H7 (cell line): ENCODE results near the gene BNC2. TPM values are rescaled to one million over a fixed set of nuclear protein-coding genes. Genes with fewer than 3 reads are reported as not detected.

Source experiments
- DNase-seq: peaks from one replicate; pipeline ENCODE4 v3.0.0; 2012
- H3K27me3 ChIP-seq: 2 replicates; pipeline ENCODE4 v1.6.0; 2011; ENCODE audit warnings: mild to moderate bottlenecking, low read length; ENCODE audit not compliant: control insufficient read depth, insufficient read depth
- H3K36me3 ChIP-seq: replicated peaks from 2 replicates; pipeline ENCODE4 v1.5.1; 2011; ENCODE audit warnings: low read length; ENCODE audit not compliant: control insufficient read depth, insufficient read depth
- H3K4me3 ChIP-seq: 2 replicates; pipeline ENCODE4 v1.5.1; 2011; ENCODE audit warnings: low read depth, mild to moderate bottlenecking, control low read depth, low read length, moderate library complexity; ENCODE audit not compliant: insufficient read depth
- total RNA-seq: library from RNA; depleted of rRNA; stranded (reverse); fragments of >200 nt; shearing (Covaris generic); gene quantifications from 2 replicates; pipeline ENCODE4 v1.2.3, GENCODE V29; 2014

BNC2 gene
- total RNA-seq, 1 experiment from 2014 or later = 7.9 TPM

DNA sequence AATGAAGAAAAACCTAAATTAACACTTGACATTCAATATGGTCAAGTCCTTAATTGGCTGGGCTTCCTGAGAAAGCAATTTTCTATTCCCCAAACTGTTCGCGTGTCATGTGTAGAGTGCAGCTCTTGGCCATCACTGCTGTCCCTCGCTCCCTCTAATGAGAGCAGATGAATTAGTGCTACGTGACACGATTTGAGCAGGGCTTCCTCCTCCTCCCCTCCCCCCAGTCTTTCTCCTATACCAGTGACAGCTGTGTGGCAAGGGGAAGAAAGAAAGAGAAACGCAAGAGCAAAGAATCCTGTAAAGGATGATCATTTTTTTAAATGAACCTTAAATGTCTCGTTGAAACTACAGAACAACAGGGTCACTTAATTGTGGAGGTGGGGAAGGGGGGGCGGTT lies 159.6 kb downstream of the BNC2 start:
- Histone ChIP-seq H3K27me3 (no peaks in the 10 kb centered on the region), H3K36me3 (no peaks in the 10 kb centered on the region), H3K4me3 (no peak overlapping the region)
- DNase-seq = no peak

DNA sequence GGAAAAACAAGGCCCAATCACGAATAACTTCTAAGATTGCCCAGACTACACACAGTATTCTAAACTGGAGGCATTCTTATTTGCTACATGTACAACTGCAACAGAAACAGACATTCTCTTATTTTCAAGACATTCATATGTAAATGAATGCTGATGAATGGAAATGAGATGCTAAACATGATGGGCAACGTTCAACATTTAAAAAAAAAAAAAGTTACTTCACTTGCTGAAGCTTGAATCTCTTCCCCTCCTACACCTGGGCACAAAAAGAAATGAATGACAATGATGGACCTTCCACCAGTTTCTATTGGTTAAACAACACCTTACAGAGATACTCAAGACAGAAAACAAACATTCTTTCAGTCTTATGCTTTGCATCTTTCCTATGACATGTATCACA lies 160.5 kb downstream of the BNC2 start:
- Histone ChIP-seq H3K27me3 (no peaks in the 10 kb centered on the region), H3K4me3 (no peak overlapping the region), H3K36me3 (no peaks in the 10 kb centered on the region)
- peak; percentile 26 for DNase-seq

DNA sequence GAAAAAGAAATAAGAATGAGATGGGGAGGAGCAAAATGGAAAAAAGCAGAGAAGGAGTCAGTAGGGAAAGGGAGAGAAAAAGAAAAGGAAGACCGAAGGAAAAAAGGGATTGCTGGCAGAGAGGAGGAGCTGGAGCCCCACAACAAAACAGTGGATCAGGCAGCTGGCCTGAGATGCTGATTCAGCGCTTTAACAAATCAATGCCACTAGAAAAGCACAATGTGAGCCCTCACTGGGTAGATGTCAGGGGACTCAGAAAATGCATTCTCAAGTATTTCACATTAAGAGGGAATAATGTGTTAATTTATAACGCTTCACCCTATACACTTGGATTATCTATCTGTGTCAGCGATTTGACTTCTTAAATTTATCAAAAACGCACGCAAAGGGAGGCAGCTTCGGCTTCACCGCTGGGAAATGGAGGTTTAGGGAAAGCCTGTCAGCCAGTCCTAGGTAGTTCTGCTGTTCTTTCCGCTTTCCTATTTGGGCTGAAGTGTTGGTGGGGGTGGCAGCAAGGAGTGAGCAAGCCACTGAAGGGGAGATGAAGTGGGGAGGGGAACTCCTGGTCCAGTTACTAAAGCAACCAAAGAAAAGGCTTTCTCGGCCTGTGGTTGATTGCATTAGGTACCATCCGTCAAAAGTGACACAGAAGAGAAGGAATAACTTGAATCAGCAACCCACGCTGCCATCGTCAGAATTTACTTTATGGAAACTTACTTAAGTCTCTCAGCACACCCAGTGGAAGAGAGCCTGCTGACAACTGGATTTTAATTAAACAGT lies 161.6 kb downstream of the BNC2 start:
- Histone ChIP-seq H3K27me3 (no peaks in the 10 kb centered on the region), H3K4me3 (no peak overlapping the region), H3K36me3 (no peaks in the 10 kb centered on the region)
- peak; percentile 66 for DNase-seq

DNA sequence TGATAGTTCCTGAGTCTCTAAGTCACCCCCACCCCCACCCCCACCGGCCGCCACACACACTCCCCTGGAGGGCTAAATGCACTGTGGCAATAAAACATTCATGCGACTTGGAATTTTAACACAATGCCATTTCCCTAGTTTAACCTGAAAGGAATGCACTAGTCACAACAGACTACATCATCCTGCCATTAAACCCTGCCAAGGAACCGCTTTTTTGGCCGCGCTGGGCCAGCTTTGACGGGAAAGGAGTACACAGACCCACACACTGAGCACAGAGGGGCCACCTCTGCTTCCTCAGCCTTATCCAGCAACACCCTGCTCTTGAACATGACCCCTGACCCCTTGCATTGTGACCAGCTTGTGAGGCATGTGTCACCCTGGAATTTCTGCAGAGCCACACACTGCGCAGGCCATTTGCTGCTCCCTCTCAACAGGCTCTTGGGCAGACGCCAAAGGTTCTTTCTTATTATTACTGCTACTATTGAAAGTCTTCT lies 165.3 kb downstream of the BNC2 start:
- Histone ChIP-seq H3K27me3 (no peaks in the 10 kb centered on the region), H3K36me3 (no peaks in the 10 kb centered on the region), H3K4me3 (no peak overlapping the region)
- peak; percentile 65 for DNase-seq

DNA sequence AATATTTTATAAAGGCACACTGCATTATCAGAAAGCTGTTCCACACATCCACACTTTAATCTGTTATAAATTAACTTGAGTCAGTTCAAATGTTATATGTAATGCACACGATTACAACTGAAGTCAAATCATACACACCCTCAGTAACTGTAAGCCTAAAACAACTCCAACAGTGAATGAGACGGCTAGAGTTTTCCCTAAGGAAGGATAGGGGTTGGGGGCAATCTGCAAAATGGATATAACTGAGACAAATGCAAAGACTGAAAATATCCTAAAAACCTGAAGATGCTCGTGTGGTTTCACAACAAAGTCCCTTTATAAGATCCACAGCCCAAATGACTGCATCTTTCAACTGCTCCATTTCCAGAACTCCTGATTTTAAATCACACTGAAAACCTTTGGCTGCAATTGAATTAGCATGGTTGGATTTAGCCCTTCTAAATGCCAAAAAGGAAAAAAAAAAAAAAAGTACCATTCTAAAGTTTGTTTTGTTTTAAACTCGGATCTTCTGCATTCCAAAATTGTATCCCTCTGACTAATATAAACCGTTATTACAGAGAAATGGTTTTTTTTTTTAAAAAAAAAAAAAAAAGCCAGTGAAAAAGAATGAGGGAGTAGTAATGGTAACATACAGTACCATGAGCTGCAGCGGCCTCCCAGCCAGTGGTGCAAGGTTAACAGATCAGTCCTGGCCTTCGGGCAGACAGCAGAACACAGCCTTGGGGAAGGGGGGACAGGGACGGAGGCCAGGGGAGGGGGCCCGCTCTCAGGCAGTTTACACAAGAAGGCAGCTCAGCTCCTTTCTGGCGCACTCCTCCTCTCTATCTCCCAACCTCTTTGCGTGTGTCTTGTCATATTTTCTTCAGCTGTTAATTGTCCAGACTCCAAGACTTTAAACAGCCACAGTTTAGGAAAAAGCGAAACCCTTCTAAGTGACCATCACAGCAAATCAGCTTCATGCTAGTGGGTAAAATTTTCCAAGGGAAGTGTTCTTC lies 166.1 kb downstream of the BNC2 start:
- Histone ChIP-seq H3K27me3 (no peaks in the 10 kb centered on the region), H3K4me3 (no peak overlapping the region), H3K36me3 (no peaks in the 10 kb centered on the region)
- DNase-seq = peak; percentile 59

DNA sequence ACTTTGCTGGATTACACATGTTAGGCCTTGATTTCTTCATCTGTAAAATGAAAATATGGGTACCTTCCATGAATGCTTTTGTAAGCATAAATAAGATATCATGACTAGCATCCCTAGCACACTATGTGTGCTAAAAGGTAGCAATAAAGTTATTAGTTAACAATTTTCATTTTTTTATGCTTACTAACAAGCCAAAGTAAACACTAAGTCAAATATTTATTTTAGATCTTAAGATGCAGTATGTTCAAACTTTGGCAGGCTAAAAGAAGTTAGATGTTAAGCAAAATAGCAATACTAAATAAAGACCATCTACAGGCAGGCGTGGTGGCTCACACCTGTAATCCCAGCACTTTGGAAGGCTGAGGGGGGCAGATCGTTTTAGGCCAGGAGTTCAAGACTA lies 169.1 kb downstream of the BNC2 start:
- Histone ChIP-seq H3K36me3 (no peaks in the 10 kb centered on the region), H3K27me3 (no peaks in the 10 kb centered on the region), H3K4me3 (no peak overlapping the region)
- no peak for DNase-seq

DNA sequence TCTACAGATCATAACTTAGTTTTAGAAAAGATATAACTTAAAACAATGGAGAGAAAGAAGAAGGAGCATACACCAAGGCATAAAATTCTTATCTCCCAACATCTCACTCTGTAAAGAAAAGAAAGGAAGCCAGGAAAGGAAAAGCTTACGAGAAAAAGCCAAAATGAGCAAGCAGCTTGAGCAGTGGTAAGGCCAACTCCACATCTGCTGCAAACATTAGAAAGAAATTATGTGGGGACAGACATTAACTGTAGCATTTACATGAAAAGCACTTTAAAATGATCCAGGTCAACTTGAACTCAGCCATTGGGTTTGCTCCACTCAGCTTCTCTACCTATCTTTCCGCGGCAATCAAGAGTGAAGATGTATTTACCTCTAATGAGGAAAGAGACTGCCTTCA lies 176.9 kb downstream of the BNC2 start:
- H3K4me3 ChIP-seq = no peak overlapping the region
- H3K36me3 ChIP-seq = no peaks in the 10 kb centered on the region
- DNase-seq = no peak
- no peaks in the 10 kb centered on the region for H3K27me3 ChIP-seq

DNA sequence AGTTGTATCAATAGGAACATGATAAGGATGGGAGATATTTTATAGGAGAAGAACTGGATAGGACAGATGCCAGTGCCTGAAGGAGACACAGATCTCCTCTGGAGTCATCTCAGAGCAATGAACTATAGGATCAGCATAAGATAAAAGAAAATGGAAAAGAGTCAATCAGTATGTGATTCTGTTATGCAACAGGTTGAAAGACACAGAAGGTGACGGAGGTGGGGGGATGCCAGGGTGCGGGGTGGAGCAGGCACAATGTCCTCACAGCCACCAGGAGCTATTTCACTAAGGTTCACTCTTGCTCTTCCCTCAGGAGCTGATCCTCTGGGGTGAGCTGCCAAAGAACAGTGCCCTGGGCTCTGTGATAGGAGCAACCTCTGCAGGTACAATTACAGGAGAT lies 179.8 kb downstream of the BNC2 start:
- Histone ChIP-seq H3K36me3 (no peaks in the 10 kb centered on the region), H3K27me3 (no peaks in the 10 kb centered on the region), H3K4me3 (no peak overlapping the region)
- DNase-seq = no peak

DNA sequence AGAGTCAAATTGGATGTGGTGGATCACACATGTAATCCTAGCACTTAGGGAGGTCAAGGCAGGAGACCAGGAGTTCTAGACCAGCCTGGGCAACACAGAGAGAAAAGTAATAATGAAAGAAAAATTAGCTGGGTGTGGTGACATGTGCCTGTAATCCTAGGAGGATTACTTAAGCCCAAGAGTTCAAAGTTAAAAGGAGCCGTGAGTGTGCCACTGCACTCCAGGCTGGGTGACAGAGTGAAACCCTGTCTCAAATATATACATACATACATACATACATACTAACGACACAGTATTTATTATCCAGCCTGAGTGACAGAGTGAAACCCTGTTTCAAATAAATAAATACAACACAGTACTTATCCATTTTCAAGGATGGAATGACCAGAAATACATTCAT lies 180.3 kb downstream of the BNC2 start:
- Histone ChIP-seq H3K4me3 (no peak overlapping the region), H3K36me3 (no peaks in the 10 kb centered on the region), H3K27me3 (no peaks in the 10 kb centered on the region)
- DNase-seq = no peak

DNA sequence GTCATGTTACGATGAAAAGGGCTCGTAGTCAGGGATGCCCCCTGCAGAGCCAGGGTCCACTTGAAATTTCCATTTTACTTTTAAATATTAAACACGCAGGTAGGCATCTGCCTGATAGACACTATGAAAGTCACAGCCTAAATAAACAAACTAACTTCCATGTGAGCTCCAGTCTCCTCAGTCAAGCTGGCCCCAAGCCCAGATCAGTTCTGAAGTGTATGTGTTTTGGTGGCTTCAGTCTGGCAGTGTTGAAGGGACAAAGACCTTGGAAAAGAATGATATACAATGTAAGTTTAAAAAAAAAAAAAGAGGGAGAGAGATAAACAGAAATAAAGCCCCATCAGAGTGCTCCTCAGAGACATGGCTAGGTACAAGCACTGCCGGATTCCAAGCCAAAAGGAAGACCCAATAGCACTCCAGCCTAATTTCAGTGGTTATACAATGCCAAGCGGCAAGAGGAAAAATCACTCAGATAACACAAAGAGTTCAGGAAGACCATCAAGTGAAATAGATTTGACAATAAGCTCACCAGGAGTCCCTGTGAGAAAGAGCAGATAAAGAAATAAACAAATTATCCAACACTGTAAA lies 181.0 kb downstream of the BNC2 start:
- DNase-seq = no peak
- Histone ChIP-seq H3K27me3 (no peaks in the 10 kb centered on the region), H3K36me3 (no peaks in the 10 kb centered on the region), H3K4me3 (no peak overlapping the region)

DNA sequence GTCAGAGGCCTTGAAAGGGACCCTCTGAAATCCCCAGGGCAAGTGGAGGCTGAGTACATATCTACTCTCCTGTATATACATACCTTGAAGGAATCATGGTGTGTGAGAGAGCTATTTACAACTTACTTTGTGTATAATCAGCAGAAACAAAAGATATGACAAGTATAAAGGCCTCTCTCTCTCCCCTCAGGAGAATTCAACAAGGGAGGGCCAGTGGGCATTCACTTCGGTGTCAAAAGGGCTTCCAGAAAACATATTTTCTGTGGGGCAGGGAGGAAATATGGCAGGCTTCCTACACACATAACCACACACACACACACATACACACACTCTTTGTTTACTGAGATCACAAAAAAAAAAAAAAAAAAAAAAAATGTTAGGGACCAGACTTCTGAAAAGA lies 181.7 kb downstream of the BNC2 start:
- Histone ChIP-seq H3K4me3 (no peak overlapping the region), H3K36me3 (no peaks in the 10 kb centered on the region), H3K27me3 (no peaks in the 10 kb centered on the region)
- DNase-seq = no peak

DNA sequence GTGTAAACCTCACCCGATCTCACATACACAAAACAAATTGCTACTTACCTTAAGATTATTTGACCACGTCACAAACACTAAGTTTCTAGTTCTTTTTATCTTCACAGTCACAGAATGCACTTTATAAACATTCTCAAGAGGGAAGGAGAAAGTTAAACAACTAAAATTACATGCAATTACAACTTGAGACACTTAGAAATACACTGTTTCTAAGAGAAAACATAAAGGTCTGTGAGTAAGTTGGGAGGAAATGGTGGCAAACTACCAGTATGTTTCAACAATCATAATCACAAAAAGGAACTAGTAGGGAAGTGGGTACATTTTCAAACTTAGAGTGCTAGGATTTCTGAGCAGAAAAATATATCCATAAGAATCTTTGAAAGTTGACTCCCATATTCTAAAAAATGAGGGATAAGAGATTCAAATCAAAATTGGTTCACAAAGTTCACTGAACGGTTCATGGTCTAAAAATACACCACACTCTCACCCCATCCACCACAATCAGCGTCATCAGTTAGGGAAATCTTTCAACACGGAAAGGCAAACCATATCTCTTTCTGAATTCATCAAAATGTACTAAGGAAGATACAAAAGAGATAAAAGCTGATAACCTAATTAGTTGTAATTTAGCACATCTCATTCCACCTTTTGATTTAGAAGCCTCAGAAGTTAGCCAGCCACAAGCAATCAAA lies 182.6 kb downstream of the BNC2 start:
- no peak for DNase-seq
- Histone ChIP-seq H3K27me3 (no peaks in the 10 kb centered on the region), H3K36me3 (no peaks in the 10 kb centered on the region), H3K4me3 (no peak overlapping the region)

DNA sequence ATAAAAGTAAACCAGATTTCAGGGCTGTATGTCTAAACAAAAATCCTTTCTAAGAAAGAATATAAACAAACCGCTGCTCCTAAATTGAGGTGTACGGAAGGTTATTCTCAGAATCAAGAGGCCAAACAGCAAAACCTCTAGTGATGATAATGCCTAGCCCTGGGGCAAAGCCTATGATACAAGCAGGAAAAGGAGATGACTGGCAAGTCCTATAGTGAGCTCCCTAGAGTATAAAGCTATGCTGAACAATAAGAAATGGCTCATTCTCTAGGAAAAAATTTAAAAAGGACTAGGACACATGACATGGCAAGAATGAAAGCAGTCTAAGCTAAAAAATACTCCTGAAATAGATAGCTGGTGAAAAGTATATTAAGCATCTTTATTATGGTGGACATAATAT lies 187.1 kb downstream of the BNC2 start:
- H3K4me3 ChIP-seq = no peak overlapping the region
- no peaks in the 10 kb centered on the region for H3K27me3 ChIP-seq
- no peak for DNase-seq
- no peaks in the 10 kb centered on the region; the same call in 1 of the 2 replicates for H3K36me3 ChIP-seq

DNA sequence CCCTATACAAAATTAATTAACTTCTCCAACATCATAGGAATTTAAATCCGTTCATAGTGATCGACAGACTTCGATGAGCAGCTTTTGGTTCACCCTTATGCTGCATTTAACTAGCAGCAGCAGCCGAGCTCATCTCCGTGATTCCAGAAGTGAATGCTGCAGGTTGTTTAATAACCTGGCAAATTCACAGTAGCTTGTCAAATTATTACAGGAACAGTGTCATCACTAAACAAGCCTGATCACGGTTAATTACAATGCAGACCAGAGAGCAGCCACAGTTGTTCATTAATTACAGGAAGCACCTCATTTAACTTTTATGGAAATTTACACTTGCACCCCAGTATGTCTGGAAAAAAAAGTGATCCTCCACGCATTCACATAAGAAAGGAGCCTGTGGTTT lies 188.2 kb downstream of the BNC2 start:
- DNase-seq = no peak
- Histone ChIP-seq H3K4me3 (no peak overlapping the region), H3K36me3 (no peaks in the 10 kb centered on the region; the same call in 1 of the 2 replicates), H3K27me3 (no peaks in the 10 kb centered on the region)
